Measurements from ENCODE around the gene SRBD1. TPM values are rescaled to one million over a fixed set of nuclear protein-coding genes. Genes with fewer than 3 reads are reported as not detected.

The SRBD1 gene
- total and polyA plus RNA-seq, 2 of the 8 experiments (the other 6 are each of a cell fraction or from before 2014, with no cell fraction given), result 4.6 to 20.0 TPM

- no peak overlapping the region for H3K18ac ChIP-seq (ENCODE audit: extremely low read depth, low read length)
- H3K14ac ChIP-seq (ENCODE audit: insufficient read length), result no peak overlapping the region
- no peaks in the 10 kb centered on the region for H4K20me1 ChIP-seq (replicated peaks in 1 of 2; ENCODE audit: control insufficient read depth in 1 of 2, insufficient read depth in 2 of 2, low read length in 2 of 2)
- peaks cover 0 to 4% (median 3%) of the 10 kb centered on the region in 4 experiments; a peak in 4 of 8 replicates for H3K36me3 ChIP-seq (ENCODE audit: control insufficient read depth in 2 of 4, insufficient read depth in 4 of 4, low read length in 3 of 4)
- no peak overlapping the region for H3K27ac ChIP-seq (ENCODE audit: low read depth, low read length)
- no peak overlapping the region; the same call in 1 of the 2 replicates for H2BK20ac ChIP-seq (ENCODE audit: low read length)
- H3K27me3 ChIP-seq (replicated peaks in 1 of 4; ENCODE audit: control insufficient read depth in 3 of 4, extremely low read depth in 1 of 4, insufficient read depth in 3 of 4, low read length in 3 of 4), result no peaks in the 10 kb centered on the region
- peaks cover 0 to 43% of the 10 kb centered on the region in 2 experiments; a peak in 2 of 4 replicates for H3K79me2 ChIP-seq (ENCODE audit: control insufficient read depth in 1 of 2, insufficient read depth in 2 of 2, low read length in 2 of 2)
- H2BK120ac ChIP-seq (replicated peaks; ENCODE audit: low read depth, low read length), result no peak overlapping the region
- H2BK12ac ChIP-seq (ENCODE audit: low read depth, low read length), result no peak overlapping the region
- peak; percentile 7 for FAIRE-seq
- ChIA-PET POLR2A (ENCODE audit: partially characterized antibody) (interaction anchor here (1.0 to 1.1 kb wide), 2 partner anchors 40 to 627 kb away, joined by 3 read pairs; no protein-coding TSS in a partner anchor), CTCF (ENCODE audit: partially characterized antibody) (interaction anchor here (0.7 to 2.5 kb wide), 15 partner anchors 9 to 711 kb away, joined by 3 to 16 read pairs (median 3); partner anchors contain the start of gene PRKCE)
- H3K23me2 ChIP-seq (ENCODE audit: low read depth, low read length), result no peaks in the 10 kb centered on the region
- peaks cover 0 to 3% (median 0%) of the 10 kb centered on the region in 4 experiments; a peak in 1 of 7 replicates for H3K4me1 ChIP-seq (replicated peaks in 1 of 4; ENCODE audit: control insufficient read depth in 3 of 4, insufficient read depth in 4 of 4, low read length in 3 of 4)
- no peak overlapping the region for H2AFZ ChIP-seq (ENCODE audit: low read length)
- H3K4me2 ChIP-seq (ENCODE audit: insufficient read depth in 1 of 2, low read depth in 2 of 2, low read length in 2 of 2), result no peak overlapping the region
- no peaks in the 10 kb centered on the region for H3K9me3 ChIP-seq (ENCODE audit: insufficient read depth in 2 of 2, low read depth in 1 of 2, low read length in 1 of 2)
- no peak overlapping the region for H4K5ac ChIP-seq (ENCODE audit: insufficient read length, low read depth, low read length)
- WGBS, 2 experiments (ENCODE audit: extremely low coverage in 1 of 2, insufficient coverage in 1 of 2, insufficient read length in 1 of 2, insufficient replicate concordance in 2 of 2, low coverage in 1 of 2, low lambda C conversion rate in 2 of 2, missing lambda C conversion rate in 1 of 2), result 39% methylated on average over 1 of the region's 1 CpG; no CpG with 5 or more reads in 1 of the 2 experiments
- H2AK5ac ChIP-seq (ENCODE audit: low read depth, low read length), result no peak overlapping the region
- no peaks in the 10 kb centered on the region; the same call in 1 of the 2 replicates for H3K79me1 ChIP-seq (ENCODE audit: low read depth, low read length)
- H3K23ac ChIP-seq (ENCODE audit: insufficient read length), result no peak overlapping the region
- no peak overlapping the region for H2BK15ac ChIP-seq (ENCODE audit: low read length)
- H3K4ac ChIP-seq (replicated peaks; ENCODE audit: insufficient read length, low read depth, low read length), result no peak overlapping the region
- H3K9ac ChIP-seq (replicated peaks in 1 of 4; ENCODE audit: extremely low read depth in 1 of 4, low read depth in 3 of 4, low read length in 3 of 4), result no peak overlapping the region
- H2BK5ac ChIP-seq (ENCODE audit: low read depth, low read length), result no peak overlapping the region
- DNase-seq (ENCODE audit: low read depth in 1 of 2, low spot score in 2 of 2), result peak in 1 of 2 experiments; percentile 13
- no peak overlapping the region for H4K91ac ChIP-seq (replicated peaks; ENCODE audit: insufficient read length, low read length)
- no peak overlapping the region for H3K56ac ChIP-seq (replicated peaks; ENCODE audit: insufficient read length, low read depth, low read length)
- H4K8ac ChIP-seq (ENCODE audit: extremely low read depth, insufficient read depth, low read length), result no peak overlapping the region
- no peak overlapping the region for H3K4me3 ChIP-seq (ENCODE audit: extremely low read depth in 1 of 4, insufficient read depth in 2 of 4, low read depth in 3 of 4, low read length in 4 of 4)
- no peak for TF ChIP-seq NRF1 (IDR thresholded peaks at IDR 0.05; ENCODE audit: low read depth, low read length)
- no peak for TF ChIP-seq CEBPB (IDR thresholded peaks at IDR 0.05; ENCODE audit: low read depth, low read length)
- TF ChIP-seq SP2 (IDR thresholded peaks at IDR 0.05; ENCODE audit: low read length), result no peak
- peak in 2 of 3 experiments; percentile 61 to 73; a peak in 3 of 4 replicates for TF ChIP-seq CTCF (IDR thresholded peaks at IDR 0.05; ENCODE audit: control extremely low read depth in 1 of 3, insufficient read depth in 1 of 3, low read depth in 1 of 3, low read length in 3 of 3)
- TF ChIP-seq JUND (IDR thresholded peaks at IDR 0.05; ENCODE audit: low read length), result no peak
- no peak for TF ChIP-seq MAFK (IDR thresholded peaks at IDR 0.05; ENCODE audit: low read depth, low read length)
- TF ChIP-seq POLR2AphosphoS5 (IDR thresholded peaks at IDR 0.05; ENCODE audit: low read depth, low read length), result no peak
- no peak for TF ChIP-seq ZNF274 (IDR thresholded peaks at IDR 0.05; ENCODE audit: borderline replicate concordance, extremely low read depth, low read length)
- TF ChIP-seq KDM4A (IDR thresholded peaks at IDR 0.05; ENCODE audit: low read depth, low read length, severe bottlenecking), result no peak
- TF ChIP-seq SRF (IDR thresholded peaks at IDR 0.05; ENCODE audit: low read depth, low read length), result no peak
- TF ChIP-seq POU5F1 (IDR thresholded peaks at IDR 0.05; ENCODE audit: low read depth, low read length), result no peak
- TF ChIP-seq SP1 (IDR thresholded peaks at IDR 0.05; ENCODE audit: low read depth, low read length), result no peak
These were observed 3.4 kb downstream of the SRBD1 start for GRCh38 chr2:45607701-45608100.

Data from H1 (cell line).